ENCODE measurements around the gene CHD2.

Gene CHD2

GRCh38 chr15:92944946-92945521 lies 44.9 kb downstream of the CHD2 start:
- no peak for TF ChIP-seq CTCF (IDR thresholded peaks at IDR 0.05; ENCODE audit: low read depth, low read length)
- no peak for DNase-seq (ENCODE audit: low read depth, low spot score)
- no peak overlapping the region for H3K4me3 ChIP-seq (ENCODE audit: low read depth, low read length)
- in situ Hi-C loops (cut with HindIII; ENCODE audit: low sequenced_read_pairs), result loop anchor here (10.0 kb wide), 1 partner anchor 60 kb away; no protein-coding TSS in a partner anchor

GRCh38 chr15:92947071-92947730 lies 47.1 kb downstream of the CHD2 start:
- in situ Hi-C loops (cut with HindIII; ENCODE audit: low sequenced_read_pairs), result loop anchor here (10.0 kb wide), 1 partner anchor 58 kb away; no protein-coding TSS in a partner anchor
- no peak for DNase-seq (ENCODE audit: low read depth, low spot score)
- no peak for TF ChIP-seq CTCF (IDR thresholded peaks at IDR 0.05; ENCODE audit: low read depth, low read length)
- H3K4me3 ChIP-seq (ENCODE audit: low read depth, low read length), result no peak overlapping the region

- no peak for TF ChIP-seq CTCF (IDR thresholded peaks at IDR 0.05; ENCODE audit: low read depth, low read length)
- in situ Hi-C loops (cut with HindIII; ENCODE audit: low sequenced_read_pairs), result loop anchor here (10.0 kb wide), 1 partner anchor 55 kb away; no protein-coding TSS in a partner anchor
- DNase-seq (ENCODE audit: low read depth, low spot score), result no peak
- no peak overlapping the region for H3K4me3 ChIP-seq (ENCODE audit: low read depth, low read length)
Observed at GRCh38 chr15:92949604-92950249, 49.6 kb downstream of the CHD2 start.

- TF ChIP-seq CTCF (IDR thresholded peaks at IDR 0.05; ENCODE audit: low read depth, low read length), result no peak
- no peak overlapping the region for H3K4me3 ChIP-seq (ENCODE audit: low read depth, low read length)
- no peak for DNase-seq (ENCODE audit: low read depth, low spot score)
- in situ Hi-C loops (cut with HindIII; ENCODE audit: low sequenced_read_pairs), result no loop called here
Observed at GRCh38 chr15:92951800-92952457, 51.8 kb downstream of the CHD2 start.

- H3K4me3 ChIP-seq (ENCODE audit: low read depth, low read length), result no peak overlapping the region
- DNase-seq (ENCODE audit: low read depth, low spot score), result no peak
- in situ Hi-C loops (cut with HindIII; ENCODE audit: low sequenced_read_pairs), result no loop called here
- TF ChIP-seq CTCF (IDR thresholded peaks at IDR 0.05; ENCODE audit: low read depth, low read length), result no peak
Observed at GRCh38 chr15:92952458-92952850, 52.3 kb downstream of the CHD2 start.

- TF ChIP-seq CTCF (IDR thresholded peaks at IDR 0.05; ENCODE audit: low read depth, low read length), result no peak
- no peak for DNase-seq (ENCODE audit: low read depth, low spot score)
- H3K4me3 ChIP-seq (ENCODE audit: low read depth, low read length), result no peak overlapping the region
- in situ Hi-C loops (cut with HindIII; ENCODE audit: low sequenced_read_pairs), result no loop called here
Observed at GRCh38 chr15:92953566-92953965, 53.4 kb downstream of the CHD2 start.
